ENCODE measurements around the gene ALCAM.

The ALCAM gene

DNA sequence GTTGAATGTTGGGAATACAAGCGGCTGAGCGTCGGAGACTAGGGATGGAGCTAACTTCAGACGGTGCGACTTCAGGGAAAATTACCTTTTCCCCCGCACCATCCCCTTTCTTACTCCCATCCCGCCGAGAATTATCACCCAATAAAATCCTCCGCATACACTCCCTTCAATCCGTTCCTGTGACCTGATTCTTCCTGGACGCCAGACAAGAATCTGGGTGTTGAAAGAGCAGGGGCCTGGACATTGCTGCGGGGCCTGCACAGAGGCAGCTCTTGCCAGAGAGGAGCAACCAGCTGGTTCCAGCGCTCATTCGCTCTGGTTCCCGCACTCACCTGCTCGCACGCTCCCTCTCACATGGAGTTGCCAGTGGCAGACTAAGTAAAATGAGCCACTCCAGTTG lies 241.9 kb downstream of the ALCAM start:
- Histone ChIP-seq H3K4me1 (ENCODE audit: low read length) (no peaks in the 10 kb centered on the region), H3F3A (ENCODE audit: insufficient read depth, low read length) (no peaks in the 10 kb centered on the region), H3K79me2 (ENCODE audit: low read length) (no peaks in the 10 kb centered on the region), H3K9ac (ENCODE audit: low read length) (no peak overlapping the region), H3K9me2 (replicated peaks; ENCODE audit: insufficient read depth, low read length) (no peaks in the 10 kb centered on the region), H3K4me2 (ENCODE audit: low read depth, low read length) (no peak overlapping the region), H3K27ac (ENCODE audit: low read length) (no peak overlapping the region), H3K4me3 (ENCODE audit: low read length) (no peak overlapping the region), H3K36me3 (replicated peaks; ENCODE audit: insufficient read depth, low read length) (no peaks in the 10 kb centered on the region), H3K9me3 (replicated peaks; ENCODE audit: insufficient read depth, low read length) (no peaks in the 10 kb centered on the region), H3K27me3 (replicated peaks; ENCODE audit: insufficient read depth, low read length) (no peaks in the 10 kb centered on the region), H2AFZ (ENCODE audit: low read length) (no peak overlapping the region), H4K20me1 (ENCODE audit: insufficient read depth, low read length) (no peaks in the 10 kb centered on the region)
- TF ChIP-seq EZH2phosphoT487 (IDR thresholded peaks at IDR 0.05; ENCODE audit: low read length): no peak
- no peak for TF ChIP-seq EZH2 (optimal IDR thresholded peaks at IDR 0.05; ENCODE audit: low read depth, low read length)
- TF ChIP-seq, protein P1, sequence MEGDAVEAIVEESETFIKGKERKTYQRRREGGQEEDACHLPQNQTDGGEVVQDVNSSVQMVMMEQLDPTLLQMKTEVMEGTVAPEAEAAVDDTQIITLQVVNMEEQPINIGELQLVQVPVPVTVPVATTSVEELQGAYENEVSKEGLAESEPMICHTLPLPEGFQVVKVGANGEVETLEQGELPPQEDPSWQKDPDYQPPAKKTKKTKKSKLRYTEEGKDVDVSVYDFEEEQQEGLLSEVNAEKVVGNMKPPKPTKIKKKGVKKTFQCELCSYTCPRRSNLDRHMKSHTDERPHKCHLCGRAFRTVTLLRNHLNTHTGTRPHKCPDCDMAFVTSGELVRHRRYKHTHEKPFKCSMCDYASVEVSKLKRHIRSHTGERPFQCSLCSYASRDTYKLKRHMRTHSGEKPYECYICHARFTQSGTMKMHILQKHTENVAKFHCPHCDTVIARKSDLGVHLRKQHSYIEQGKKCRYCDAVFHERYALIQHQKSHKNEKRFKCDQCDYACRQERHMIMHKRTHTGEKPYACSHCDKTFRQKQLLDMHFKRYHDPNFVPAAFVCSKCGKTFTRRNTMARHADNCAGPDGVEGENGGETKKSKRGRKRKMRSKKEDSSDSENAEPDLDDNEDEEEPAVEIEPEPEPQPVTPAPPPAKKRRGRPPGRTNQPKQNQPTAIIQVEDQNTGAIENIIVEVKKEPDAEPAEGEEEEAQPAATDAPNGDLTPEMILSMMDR (IDR thresholded peaks at IDR 0.05; ENCODE audit: low read length): no peak
- DNase-seq: no peak

DNA sequence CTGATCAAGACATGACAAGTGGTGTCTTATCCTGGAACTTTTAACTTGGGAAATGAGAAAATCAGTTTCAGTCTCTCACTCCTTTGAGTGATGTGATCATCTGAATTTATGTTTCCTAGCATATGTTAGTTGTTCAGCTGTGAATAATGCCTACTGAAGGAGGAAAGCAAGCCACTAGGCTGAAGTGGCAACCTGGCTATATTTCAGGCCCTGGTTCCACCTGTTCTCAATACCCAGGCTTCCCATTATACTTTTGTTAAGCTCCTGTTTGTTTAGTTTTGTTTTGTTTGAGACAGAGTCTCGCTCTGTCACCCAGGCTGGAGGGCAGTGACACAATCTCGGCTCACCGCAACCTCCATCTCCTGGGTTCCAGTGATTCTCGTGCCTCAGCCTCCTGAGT lies 243.8 kb downstream of the ALCAM start:
- Histone ChIP-seq H3F3A (ENCODE audit: insufficient read depth, low read length) (no peaks in the 10 kb centered on the region), H3K9me2 (replicated peaks; ENCODE audit: insufficient read depth, low read length) (no peaks in the 10 kb centered on the region), H3K36me3 (replicated peaks; ENCODE audit: insufficient read depth, low read length) (no peaks in the 10 kb centered on the region), H3K9ac (ENCODE audit: low read length) (no peak overlapping the region), H3K27me3 (replicated peaks; ENCODE audit: insufficient read depth, low read length) (no peaks in the 10 kb centered on the region), H3K27ac (ENCODE audit: low read length) (no peak overlapping the region), H4K20me1 (ENCODE audit: insufficient read depth, low read length) (no peaks in the 10 kb centered on the region), H3K9me3 (replicated peaks; ENCODE audit: insufficient read depth, low read length) (no peaks in the 10 kb centered on the region), H3K79me2 (ENCODE audit: low read length) (no peaks in the 10 kb centered on the region), H3K4me3 (ENCODE audit: low read length) (no peak overlapping the region), H3K4me1 (ENCODE audit: low read length) (no peaks in the 10 kb centered on the region), H2AFZ (ENCODE audit: low read length) (no peak overlapping the region), H3K4me2 (ENCODE audit: low read depth, low read length) (no peak overlapping the region)
- DNase-seq: no peak
- TF ChIP-seq, protein P1 (IDR thresholded peaks at IDR 0.05; ENCODE audit: low read length): no peak
- TF ChIP-seq EZH2phosphoT487 (IDR thresholded peaks at IDR 0.05; ENCODE audit: low read length) (no peak), EZH2 (optimal IDR thresholded peaks at IDR 0.05; ENCODE audit: low read depth, low read length) (no peak)

GRCh38 chr3:105611304-105612192 lies 244.8 kb downstream of the ALCAM start:
- Histone ChIP-seq H3K4me1 (ENCODE audit: low read length) (no peaks in the 10 kb centered on the region), H4K20me1 (ENCODE audit: insufficient read depth, low read length) (no peaks in the 10 kb centered on the region), H2AFZ (ENCODE audit: low read length) (no peak overlapping the region), H3K4me3 (ENCODE audit: low read length) (no peak overlapping the region), H3F3A (ENCODE audit: insufficient read depth, low read length) (no peaks in the 10 kb centered on the region), H3K4me2 (ENCODE audit: low read depth, low read length) (no peak overlapping the region), H3K9ac (ENCODE audit: low read length) (no peak overlapping the region), H3K27me3 (replicated peaks; ENCODE audit: insufficient read depth, low read length) (no peaks in the 10 kb centered on the region), H3K27ac (ENCODE audit: low read length) (no peak overlapping the region), H3K9me3 (replicated peaks; ENCODE audit: insufficient read depth, low read length) (no peaks in the 10 kb centered on the region), H3K79me2 (ENCODE audit: low read length) (no peaks in the 10 kb centered on the region), H3K9me2 (replicated peaks; ENCODE audit: insufficient read depth, low read length) (no peaks in the 10 kb centered on the region), H3K36me3 (replicated peaks; ENCODE audit: insufficient read depth, low read length) (no peaks in the 10 kb centered on the region)
- DNase-seq: no peak
- TF ChIP-seq EZH2phosphoT487 (IDR thresholded peaks at IDR 0.05; ENCODE audit: low read length) (no peak), EZH2 (optimal IDR thresholded peaks at IDR 0.05; ENCODE audit: low read depth, low read length) (no peak)
- TF ChIP-seq, protein P1 (IDR thresholded peaks at IDR 0.05; ENCODE audit: low read length): no peak
